Activated naive CD4-positive, alpha-beta T cell treated with anti-CD3 and anti-CD28 coated beads for 36 hours (primary cell): ENCODE results near the gene PLA2G12B. TPM values are rescaled to one million over a fixed set of nuclear protein-coding genes. Genes with fewer than 3 reads are reported as not detected.
"Not testable (repeated sequence)": the region's sequence is repeated elsewhere in the genome, so short reads cannot be mapped to it uniquely, and the experiment has no call there.

ENCODE experiments used
- CTCF ChIA-PET: fragments of 350-600 bp; sonication (Branson Sonifier 250); formaldehyde crosslinking; loops from one replicate; lab custom pipeline; 2021; ENCODE audit warnings: antibody characterized with exemption; lab: Charles Lee
- DNase-seq: peaks from one replicate; pipeline ENCODE4 v3.0.0-alpha.2; 2020
- H3K27ac Mint-ChIP-seq: one replicate; pipeline ENCODE4 v1.8.0; 2021; ENCODE audit warnings: mild to moderate bottlenecking, mixed read lengths
- H3K27me3 Mint-ChIP-seq: one replicate; pipeline ENCODE4 v1.8.0; 2021; ENCODE audit warnings: low read depth, mixed read lengths
- H3K36me3 Mint-ChIP-seq: one replicate; pipeline ENCODE4 v1.8.0; 2021; ENCODE audit warnings: low read depth, mixed read lengths
- H3K4me1 Mint-ChIP-seq: one replicate; pipeline ENCODE4 v1.8.0; 2021; ENCODE audit warnings: low read depth, mixed read lengths
- H3K4me3 Mint-ChIP-seq: one replicate; pipeline ENCODE4 v1.8.0; 2021; ENCODE audit warnings: mild to moderate bottlenecking, moderate library complexity, mixed read lengths
- H3K9me3 Mint-ChIP-seq: one replicate; pipeline ENCODE4 v1.8.0; 2021; ENCODE audit warnings: mixed read lengths
- intact Hi-C: fragments of 100-400 bp; cut with micrococcal nuclease; formaldehyde crosslinking; loops from one replicate; pipeline ENCODE4 v1.15.1; 2023
- total RNA-seq, 2 experiments: library from RNA; stranded (reverse); gene quantifications; one replicate each; pipeline ENCODE4 v1.2.3, GENCODE V29; 2021

Gene PLA2G12B
- total RNA-seq, 2 experiments from 2014 or later: not detected

- peaks cover 3% of the 10 kb centered on the region for H3K27me3 Mint-ChIP-seq
- no peaks in the 10 kb centered on the region for H3K4me1 Mint-ChIP-seq
- no peak overlapping the region for H3K4me3 Mint-ChIP-seq
- H3K9me3 Mint-ChIP-seq: no peaks in the 10 kb centered on the region
- H3K27ac Mint-ChIP-seq: no peak overlapping the region
- CTCF ChIA-PET: no interaction called here
- intact Hi-C loops: no loop called here
- no peak for DNase-seq
- no peaks in the 10 kb centered on the region for H3K36me3 Mint-ChIP-seq
Observed at GRCh38 chr10:72930276-72930675, 24.3 kb downstream of the PLA2G12B start.

GRCh38 chr10:72928798-72929197, 25.8 kb downstream of the PLA2G12B start:
- CTCF ChIA-PET: no interaction called here
- peaks cover 6% of the 10 kb centered on the region for H3K27me3 Mint-ChIP-seq
- H3K36me3 Mint-ChIP-seq: no peaks in the 10 kb centered on the region
- intact Hi-C loops: no loop called here
- H3K4me1 Mint-ChIP-seq: no peaks in the 10 kb centered on the region
- no peak for DNase-seq
- H3K4me3 Mint-ChIP-seq: no peak overlapping the region
- no peaks in the 10 kb centered on the region for H3K9me3 Mint-ChIP-seq
- no peak overlapping the region for H3K27ac Mint-ChIP-seq

GRCh38 chr10:72927485-72927884, 27.1 kb downstream of the PLA2G12B start:
- DNase-seq: no peak
- H3K4me1 Mint-ChIP-seq: no peaks in the 10 kb centered on the region
- CTCF ChIA-PET: no interaction called here
- no peak overlapping the region for H3K4me3 Mint-ChIP-seq
- H3K9me3 Mint-ChIP-seq: peaks cover under 1% of the 10 kb centered on the region
- H3K27me3 Mint-ChIP-seq: peaks cover 6% of the 10 kb centered on the region
- H3K36me3 Mint-ChIP-seq: no peaks in the 10 kb centered on the region
- no peak overlapping the region for H3K27ac Mint-ChIP-seq
- intact Hi-C loops: no loop called here

GRCh38 chr10:72925951-72926465, 28.6 kb downstream of the PLA2G12B start:
- H3K36me3 Mint-ChIP-seq: peaks cover 4% of the 10 kb centered on the region
- H3K4me1 Mint-ChIP-seq: no peaks in the 10 kb centered on the region
- H3K27me3 Mint-ChIP-seq: peaks cover 11% of the 10 kb centered on the region
- no peak for DNase-seq
- H3K27ac Mint-ChIP-seq: no peak overlapping the region
- peaks cover 11% of the 10 kb centered on the region for H3K9me3 Mint-ChIP-seq
- CTCF ChIA-PET: no interaction called here
- H3K4me3 Mint-ChIP-seq: no peak overlapping the region
- intact Hi-C loops: no loop called here

GRCh38 chr10:72924351-72924750, 30.3 kb downstream of the PLA2G12B start:
- Mint-ChIP-seq H3K9me3 (peaks cover 14% of the 10 kb centered on the region), H3K27ac (no peak overlapping the region), H3K4me1 (no peaks in the 10 kb centered on the region), H3K27me3 (peaks cover 13% of the 10 kb centered on the region), H3K36me3 (peaks cover 6% of the 10 kb centered on the region), H3K4me3 (no peak overlapping the region)
- CTCF ChIA-PET: no interaction called here
- intact Hi-C loops: no loop called here
- no peak for DNase-seq

GRCh38 chr10:72921147-72921683, 33.4 kb downstream of the PLA2G12B start:
- H3K27ac Mint-ChIP-seq, H3K36me3 Mint-ChIP-seq, intact Hi-C loops, CTCF ChIA-PET, H3K4me3 Mint-ChIP-seq, DNase-seq, H3K4me1 Mint-ChIP-seq: not testable (repeated sequence)
- Mint-ChIP-seq H3K27me3 (peaks cover 10% of the 10 kb centered on the region), H3K9me3 (peaks cover 14% of the 10 kb centered on the region)

GRCh38 chr10:72918352-72918751, 36.3 kb downstream of the PLA2G12B start:
- Mint-ChIP-seq H3K27me3 (peaks cover 7% of the 10 kb centered on the region), H3K9me3 (peaks cover 14% of the 10 kb centered on the region), H3K36me3 (peaks cover 6% of the 10 kb centered on the region), H3K27ac (no peak overlapping the region), H3K4me3 (no peak overlapping the region), H3K4me1 (no peaks in the 10 kb centered on the region)
- peak; percentile 8 for DNase-seq
- intact Hi-C loops: no loop called here
- CTCF ChIA-PET: no interaction called here

GRCh38 chr10:72917803-72918332, 36.7 kb downstream of the PLA2G12B start:
- CTCF ChIA-PET, intact Hi-C loops, H3K36me3 Mint-ChIP-seq, H3K27ac Mint-ChIP-seq, H3K4me3 Mint-ChIP-seq, H3K4me1 Mint-ChIP-seq, DNase-seq, H3K27me3 Mint-ChIP-seq: not testable (repeated sequence)
- H3K9me3 Mint-ChIP-seq: peaks cover 14% of the 10 kb centered on the region

GRCh38 chr10:72917201-72917600, 37.4 kb downstream of the PLA2G12B start:
- H3K4me1 Mint-ChIP-seq, H3K36me3 Mint-ChIP-seq, H3K4me3 Mint-ChIP-seq, DNase-seq, H3K27ac Mint-ChIP-seq, H3K27me3 Mint-ChIP-seq, intact Hi-C loops: not testable (repeated sequence)
- peaks cover 10% of the 10 kb centered on the region for H3K9me3 Mint-ChIP-seq
- CTCF ChIA-PET: interaction anchor here (0.6 kb wide), 2 partner anchors 16 to 288 kb away, joined by 3 to 4 read pairs; no protein-coding TSS in a partner anchor

GRCh38 chr10:72913287-72913686, 41.3 kb downstream of the PLA2G12B start:
- no peaks in the 10 kb centered on the region for H3K4me1 Mint-ChIP-seq
- no peak overlapping the region for H3K4me3 Mint-ChIP-seq
- H3K27ac Mint-ChIP-seq: no peak overlapping the region
- no peaks in the 10 kb centered on the region for H3K27me3 Mint-ChIP-seq
- no peak for DNase-seq
- CTCF ChIA-PET: no interaction called here
- intact Hi-C loops: no loop called here
- no peaks in the 10 kb centered on the region for H3K36me3 Mint-ChIP-seq
- no peaks in the 10 kb centered on the region for H3K9me3 Mint-ChIP-seq

- Mint-ChIP-seq H3K4me1 (no peaks in the 10 kb centered on the region), H3K27ac (no peak overlapping the region), H3K9me3 (no peaks in the 10 kb centered on the region), H3K36me3 (no peaks in the 10 kb centered on the region), H3K27me3 (no peaks in the 10 kb centered on the region), H3K4me3 (no peak overlapping the region)
- intact Hi-C loops: no loop called here
- no peak for DNase-seq
- CTCF ChIA-PET: no interaction called here
Observed at GRCh38 chr10:72912736-72913135, 41.9 kb downstream of the PLA2G12B start.

GRCh38 chr10:72911758-72912157, 42.8 kb downstream of the PLA2G12B start:
- Mint-ChIP-seq H3K4me1 (no peaks in the 10 kb centered on the region), H3K4me3 (no peak overlapping the region), H3K9me3 (no peaks in the 10 kb centered on the region), H3K27ac (no peak overlapping the region), H3K36me3 (no peaks in the 10 kb centered on the region), H3K27me3 (no peaks in the 10 kb centered on the region)
- DNase-seq: no peak
- CTCF ChIA-PET: no interaction called here
- intact Hi-C loops: no loop called here

GRCh38 chr10:72910705-72911104, 43.9 kb downstream of the PLA2G12B start:
- no peaks in the 10 kb centered on the region for H3K36me3 Mint-ChIP-seq
- H3K9me3 Mint-ChIP-seq: no peaks in the 10 kb centered on the region
- CTCF ChIA-PET: no interaction called here
- H3K4me3 Mint-ChIP-seq: no peak overlapping the region
- H3K27ac Mint-ChIP-seq: no peak overlapping the region
- DNase-seq: no peak
- no peaks in the 10 kb centered on the region for H3K27me3 Mint-ChIP-seq
- no peaks in the 10 kb centered on the region for H3K4me1 Mint-ChIP-seq
- intact Hi-C loops: no loop called here
